NCI-H526 (cell line): ENCODE results near the gene ZYX.
A peak's percentile ranks its signal among the peaks of the same experiment; 100 is the strongest.
"Not testable (repeated sequence)": the region's sequence is repeated elsewhere in the genome, so short reads cannot be mapped to it uniquely, and the experiment has no call there.

Experiments
- DNase-seq, 2 experiments: peaks; one replicate each; lab custom pipeline; 2025; lab: John Stamatoyannopoulos, UW

The ZYX gene

DNA sequence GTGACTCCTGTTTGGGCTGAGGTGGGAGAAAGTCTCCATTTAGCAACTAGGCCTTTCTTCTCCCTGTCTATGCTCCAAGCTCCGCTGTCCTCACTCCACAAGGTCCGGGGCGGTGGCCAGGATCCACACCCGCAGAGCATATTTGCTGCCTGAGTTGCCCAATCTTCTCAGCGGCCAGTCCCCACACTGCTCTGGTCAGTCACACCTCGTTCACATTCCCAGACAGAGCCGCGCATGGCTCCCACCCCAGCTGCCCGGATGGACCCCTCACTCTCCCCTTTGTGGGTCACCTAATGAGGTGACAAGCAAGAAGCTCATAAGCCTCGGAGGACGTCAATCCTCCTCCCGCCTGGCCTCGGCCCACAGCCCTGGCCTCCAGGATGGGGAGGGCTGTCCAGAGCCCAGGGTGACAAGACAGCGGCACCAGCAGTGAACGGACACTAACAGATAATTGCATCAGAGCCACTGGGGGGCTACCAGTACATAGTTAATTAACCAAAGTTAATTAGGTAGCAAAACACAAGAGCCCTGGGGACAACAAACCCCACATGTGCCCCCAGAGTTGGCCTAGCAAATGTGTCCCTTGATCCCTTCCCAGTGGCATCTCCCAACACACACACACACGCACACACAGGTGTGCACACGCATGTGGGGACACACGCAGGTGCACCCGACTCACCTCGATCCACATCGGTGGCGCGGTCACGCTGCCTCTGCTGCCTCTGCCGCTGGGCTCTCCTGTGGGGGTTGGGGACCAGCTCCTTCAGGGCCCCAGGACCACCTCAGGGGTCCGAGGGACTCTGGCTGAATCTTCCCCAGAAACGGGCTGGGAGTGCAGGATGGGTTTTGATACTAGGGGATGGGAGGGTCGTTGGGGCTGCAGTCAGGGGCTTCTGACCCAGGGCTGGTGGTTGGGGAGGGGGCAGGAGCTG lies 15.7 kb downstream of the ZYX start:
- no peak for DNase-seq

- no peak for DNase-seq
Measured at GRCh38 chr7:143397710-143398530, 16.8 kb downstream of the ZYX start.

DNA sequence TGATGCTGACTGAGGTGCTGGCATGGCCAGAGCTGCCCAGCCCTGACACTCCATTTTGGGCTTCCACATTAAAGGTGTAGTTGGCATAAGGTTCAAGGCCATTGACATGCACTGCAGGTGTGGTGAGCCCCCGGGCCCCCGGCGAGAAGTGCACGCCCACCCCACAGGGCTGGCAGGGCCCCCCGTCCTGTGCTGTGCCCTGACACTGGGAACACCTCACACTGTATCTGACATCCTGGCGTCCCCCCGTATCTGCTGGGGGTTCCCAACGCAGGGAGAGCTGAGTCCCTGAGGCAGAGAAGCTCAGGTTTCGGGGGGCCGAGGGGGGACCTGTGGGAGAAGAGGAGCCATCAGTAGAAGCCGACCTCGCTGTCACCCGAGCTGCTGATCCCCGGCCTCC lies 17.5 kb downstream of the ZYX start:
- no peak for DNase-seq

GRCh38 chr7:143399151-143399550 lies 18.0 kb downstream of the ZYX start:
- DNase-seq, result no peak

DNA sequence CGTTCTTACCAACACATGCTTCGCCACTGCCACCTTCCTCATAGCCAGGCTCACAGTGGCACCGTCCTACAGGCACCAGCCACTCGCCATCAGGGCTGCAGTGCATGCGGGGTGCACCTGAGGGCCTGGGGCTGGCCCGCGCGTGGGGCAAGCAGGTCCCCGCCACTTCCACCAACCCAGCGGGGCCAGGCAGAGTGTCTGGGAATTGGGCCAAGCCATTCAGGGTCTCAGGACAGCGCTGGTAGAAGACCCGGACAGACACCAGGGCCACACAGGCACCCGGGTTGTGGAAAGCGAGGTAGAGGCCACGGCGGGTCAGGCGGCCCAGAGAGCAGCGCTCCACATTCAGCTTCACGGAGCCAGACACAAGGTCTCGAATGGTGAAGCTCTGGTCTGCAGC lies 18.5 kb downstream of the ZYX start:
- DNase-seq, result no peak

DNA sequence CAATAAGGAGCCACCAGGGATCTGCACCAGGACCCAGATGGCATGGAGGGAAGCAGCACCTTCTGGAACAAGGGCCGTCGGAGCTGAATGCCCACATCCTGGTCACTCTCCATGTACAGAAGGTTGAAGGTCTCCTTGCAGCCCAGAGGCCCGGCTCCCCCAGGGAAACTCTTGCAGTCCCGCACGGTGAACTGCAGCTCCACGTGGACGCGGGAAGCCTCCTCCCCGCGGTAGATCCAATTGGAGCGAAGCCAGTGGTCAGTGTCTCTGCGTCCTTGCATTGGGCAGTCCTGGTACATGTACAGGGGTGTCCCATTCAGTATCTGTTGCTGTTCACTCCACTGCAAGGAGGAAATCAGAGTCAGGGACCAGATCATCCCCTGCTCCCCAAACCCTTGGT lies 20.1 kb downstream of the ZYX start:
- no peak for DNase-seq

- DNase-seq, result not testable (repeated sequence)
Measured at GRCh38 chr7:143402233-143402632, 21.1 kb downstream of the ZYX start.

DNA sequence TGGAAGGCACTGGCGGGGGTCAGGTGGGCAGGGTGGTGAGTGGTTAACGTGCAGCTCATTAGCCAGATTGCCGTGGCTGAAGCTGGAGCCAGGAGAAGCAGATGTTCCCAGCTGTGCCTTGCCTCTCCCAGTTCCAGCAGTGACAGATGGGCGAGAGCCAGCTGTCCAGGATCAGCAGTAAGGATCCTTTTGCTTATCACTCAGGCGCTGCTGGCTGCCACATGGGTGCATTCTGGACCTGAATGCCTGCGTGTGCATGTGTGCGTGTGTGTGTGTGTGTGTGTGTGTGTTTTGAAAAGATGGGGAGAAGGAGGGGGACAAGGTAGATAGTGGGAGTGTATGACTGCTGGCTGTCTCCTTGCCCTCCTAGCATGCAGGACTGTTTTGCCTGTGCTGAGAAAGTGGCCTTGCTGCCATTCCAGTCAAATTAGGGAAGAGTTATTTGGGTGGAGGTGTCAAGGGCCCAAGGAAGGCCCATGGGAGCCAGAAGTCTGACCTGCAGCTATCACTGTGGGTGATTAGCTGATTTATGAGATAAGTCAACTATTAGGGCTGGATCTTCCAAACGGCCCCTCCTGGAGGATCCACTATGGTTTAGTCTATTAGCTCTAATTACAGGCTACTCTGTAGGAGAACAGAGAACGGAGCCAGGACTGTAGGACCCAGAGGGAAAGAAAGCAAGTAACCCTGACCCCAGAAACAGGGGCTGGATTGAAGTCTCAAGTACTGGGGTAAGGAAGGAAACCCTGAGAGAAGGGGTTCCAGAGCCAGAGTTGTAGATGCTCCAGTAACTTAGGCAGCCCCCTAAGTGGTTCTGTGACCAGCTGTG lies 24.2 kb downstream of the ZYX start:
- DNase-seq, result no peak

DNA sequence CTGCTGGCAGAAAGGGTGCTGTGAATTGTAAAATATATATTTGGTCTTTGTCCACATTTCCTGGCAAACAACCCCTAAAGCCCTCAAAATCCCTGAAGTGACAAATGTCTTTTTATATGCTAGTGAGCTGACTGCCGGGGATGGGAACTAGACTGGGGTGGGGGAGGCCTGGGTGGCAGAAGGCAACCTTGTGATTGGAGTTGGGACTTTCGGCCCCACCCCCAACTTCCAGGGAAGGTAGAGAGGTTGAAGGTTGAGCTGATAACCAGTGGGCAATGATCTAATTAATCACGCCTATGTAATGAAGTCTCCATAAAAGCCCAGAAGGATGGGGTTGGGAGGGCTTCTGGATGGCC lies 24.8 kb downstream of the ZYX start:
- no peak for DNase-seq

GRCh38 chr7:143407287-143408251 lies 26.4 kb downstream of the ZYX start:
- no peak for DNase-seq

DNA sequence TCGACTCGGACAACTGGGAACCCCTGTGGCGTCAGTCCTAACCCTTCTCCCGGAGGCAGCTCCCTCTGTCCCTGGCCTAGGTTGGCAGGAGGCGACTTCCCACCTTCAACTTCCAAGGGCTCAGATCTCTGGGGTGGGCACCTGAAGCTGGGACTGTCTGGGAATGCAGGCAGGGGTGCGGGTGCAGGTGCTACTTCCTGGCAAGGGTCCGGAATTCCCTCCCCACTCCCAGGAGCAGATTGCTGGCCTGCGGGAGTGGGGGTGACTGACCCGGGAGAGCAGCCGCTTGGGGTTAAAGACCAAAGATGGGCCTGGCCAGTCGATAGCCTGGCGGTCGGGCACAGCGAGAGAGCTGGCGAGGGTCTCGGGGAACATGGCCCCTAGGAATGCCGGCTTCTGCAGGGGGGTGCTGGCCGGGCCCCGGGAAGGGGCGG lies 27.1 kb downstream of the ZYX start:
- DNase-seq, result peak in 1 of 2 experiments; percentile 41

DNA sequence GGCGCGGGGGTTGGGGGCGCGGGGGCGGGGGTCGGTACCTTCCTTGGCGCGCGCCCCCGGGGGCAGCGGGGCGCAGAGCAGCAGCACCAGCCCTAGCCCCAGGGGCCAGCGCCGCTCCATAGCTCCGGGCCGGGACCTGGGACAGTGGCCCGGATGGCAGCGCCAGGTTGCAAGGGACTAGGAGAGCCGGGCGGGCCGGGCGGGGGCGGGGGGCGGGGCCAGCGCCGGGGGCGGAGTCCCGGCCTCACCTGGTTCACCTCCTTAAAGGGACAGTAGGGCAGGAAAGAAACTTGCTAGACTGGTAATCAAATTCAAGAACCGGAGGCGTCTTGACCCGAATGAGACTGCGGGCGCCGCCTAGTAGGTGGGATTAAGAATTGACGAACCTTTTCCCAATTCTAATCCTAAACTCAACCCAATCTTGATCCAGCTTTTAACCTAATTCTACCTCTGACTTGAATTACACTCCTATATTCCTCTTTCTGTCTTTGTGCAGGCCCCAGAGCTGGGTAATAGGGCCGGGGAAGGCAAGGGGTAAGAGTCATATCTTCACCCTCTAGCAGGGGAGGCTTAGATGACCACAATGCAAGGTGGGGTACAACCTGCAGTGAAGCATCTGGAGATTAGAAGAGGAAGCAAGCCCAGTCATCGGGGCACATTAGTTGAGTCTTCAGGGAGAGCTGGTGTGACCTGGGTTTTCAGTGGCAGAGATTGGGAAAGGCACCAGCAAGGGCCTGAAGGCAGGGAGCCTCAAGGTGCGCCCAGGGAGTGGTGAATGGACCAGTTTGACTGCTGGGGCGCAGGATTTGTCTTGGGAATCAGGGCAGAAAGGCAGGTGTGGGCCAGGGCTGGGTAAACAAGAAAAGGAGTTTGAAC lies 27.8 kb downstream of the ZYX start, which contains the start of gene EPHA1:
EPHA1 (minus strand) TSS at position 171 of the 876 bp plus-strand sequence; CDS start at position 120, 51 bp downstream.
- DNase-seq, result peak; percentile 83 to 91

DNA sequence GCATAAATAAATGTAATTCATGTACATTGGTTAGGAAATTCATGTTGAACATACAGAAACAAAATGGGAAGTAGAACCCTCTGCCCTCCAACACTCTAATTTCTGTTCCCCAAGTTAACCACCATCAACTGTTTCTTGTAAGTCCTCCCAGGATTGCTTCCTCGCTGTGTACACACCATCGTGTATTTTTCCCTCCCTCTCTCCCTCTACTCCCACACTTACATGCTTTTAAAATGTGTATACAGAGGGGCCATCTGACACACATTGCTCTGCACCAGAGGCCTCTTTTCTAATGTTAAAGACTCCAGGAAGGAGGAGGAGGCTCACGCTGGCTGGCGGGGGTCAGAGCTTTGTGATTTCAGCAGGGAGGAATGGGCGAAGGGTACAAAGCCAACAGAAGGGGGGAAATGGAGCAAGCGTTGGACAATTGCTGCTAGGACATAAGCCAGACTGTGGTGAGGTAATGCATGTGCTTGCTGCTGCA lies 29.4 kb downstream of the ZYX start:
- DNase-seq, result peak in 1 of 2 experiments; percentile 35

DNA sequence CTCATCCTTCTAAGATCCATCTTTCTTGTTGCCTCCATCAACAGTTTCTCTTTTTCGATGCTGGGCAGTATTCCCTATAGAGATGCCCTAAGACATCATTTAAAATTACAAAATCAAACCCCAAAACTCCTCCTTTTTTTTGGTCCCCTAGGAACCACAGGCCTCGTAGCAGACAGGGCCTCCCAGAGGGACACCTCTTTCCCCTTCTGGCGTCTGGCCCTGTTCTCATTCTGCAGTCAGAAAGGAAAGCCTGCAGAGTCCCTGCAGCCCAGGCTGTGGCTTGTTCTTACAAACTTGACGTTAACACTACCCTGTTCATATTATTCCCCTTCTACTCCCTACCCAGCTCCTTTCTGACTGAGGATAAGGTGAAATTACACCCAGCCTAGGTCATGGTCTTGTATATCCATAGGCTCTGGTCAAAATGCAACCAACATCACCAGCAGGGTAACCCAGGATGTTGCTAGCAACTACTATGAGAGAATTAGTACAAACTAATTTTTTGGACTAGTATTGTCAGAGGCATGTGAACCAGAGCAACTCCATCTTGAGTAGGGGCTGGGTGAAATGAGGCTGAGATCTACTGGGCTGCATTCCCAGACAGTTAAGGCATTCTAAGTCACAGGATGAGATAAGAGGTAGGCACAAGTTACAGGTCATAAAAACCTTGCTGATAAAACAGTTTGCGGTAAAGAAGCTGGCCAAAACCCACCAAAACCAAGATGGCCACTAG lies 31.0 kb downstream of the ZYX start:
- DNase-seq, result no peak

GRCh38 chr7:143413123-143413522 lies 32.0 kb downstream of the ZYX start:
- DNase-seq, result no peak

DNA sequence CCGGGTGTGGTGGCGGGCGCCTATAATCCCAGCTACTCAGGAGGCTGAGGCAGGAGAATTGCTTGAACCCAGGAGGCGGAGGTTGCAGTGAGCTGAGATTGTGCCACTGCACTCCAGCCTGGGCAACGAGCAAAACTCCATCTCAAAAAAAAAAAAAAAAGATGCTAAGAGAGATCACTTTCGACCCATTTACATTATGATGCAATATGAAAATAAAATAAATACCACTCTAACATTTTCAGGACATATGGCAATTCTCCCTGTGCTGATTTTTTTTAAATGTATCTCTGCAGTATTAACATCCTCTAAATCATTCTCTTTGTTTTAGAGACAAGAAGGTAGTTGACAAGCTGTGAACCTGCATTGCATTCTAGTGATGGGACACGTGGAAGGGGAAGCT lies 34.1 kb downstream of the ZYX start:
- DNase-seq, result not testable (repeated sequence)

- no peak for DNase-seq
Measured at GRCh38 chr7:143415742-143416397, 34.7 kb downstream of the ZYX start.

DNA sequence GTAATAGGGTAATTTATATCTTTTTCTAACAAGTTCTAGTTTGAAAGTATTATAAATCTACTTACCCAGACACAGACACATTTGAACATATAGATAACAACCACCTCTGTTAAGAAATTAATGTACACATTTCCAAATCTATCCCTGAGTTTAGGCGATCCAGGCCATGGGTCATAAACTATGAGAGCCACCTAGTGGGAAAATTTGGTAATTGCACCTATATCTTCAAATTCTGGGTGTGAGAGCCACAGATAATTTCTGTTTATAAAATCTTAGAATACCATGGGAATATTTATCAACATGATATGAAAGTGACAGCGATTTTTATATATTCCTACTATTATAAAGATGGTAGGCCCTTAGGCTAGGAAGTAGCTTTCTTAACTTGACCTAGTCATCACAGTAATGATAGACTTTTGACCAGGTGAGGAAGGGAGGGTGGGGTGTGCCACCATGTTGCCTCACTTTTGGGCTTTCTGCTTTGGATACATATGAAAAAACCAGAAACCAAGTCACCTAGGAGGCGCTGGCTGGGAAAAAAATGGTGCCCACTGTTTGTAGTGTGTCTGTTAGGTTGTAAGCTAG lies 35.5 kb downstream of the ZYX start:
- peak in 1 of 2 experiments; percentile 76 for DNase-seq
